NCI-H2107 (cell line): ENCODE measurements around the gene MKLN1.

ENCODE experiments used
- DNase-seq: peaks from one replicate; lab custom pipeline; 2025; lab: John Stamatoyannopoulos, UW

The MKLN1 gene

GRCh38 chr7:131466735-131467365 is 139.2 kb downstream of the MKLN1 start:
- DNase-seq, result no peak

DNA sequence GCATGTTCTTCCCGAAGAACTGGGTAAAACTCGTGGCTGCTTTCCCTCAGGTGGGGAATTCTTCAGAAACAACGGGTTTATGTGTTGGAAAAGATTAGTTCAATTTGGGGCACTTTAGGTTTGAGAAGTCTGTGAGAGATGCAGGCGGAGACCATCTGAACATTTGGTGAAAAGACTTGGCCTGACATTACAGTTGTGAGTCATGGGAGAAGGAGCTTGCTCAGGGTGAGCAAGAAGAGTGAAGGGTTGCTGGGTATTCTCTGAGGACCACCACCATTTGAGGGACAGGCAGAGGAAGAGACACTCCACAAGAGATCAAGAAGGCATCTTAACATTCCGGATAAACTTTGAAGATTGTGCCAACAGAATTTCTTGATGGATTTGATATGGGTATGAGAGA is 140.1 kb downstream of the MKLN1 start:
- DNase-seq, result no peak

DNA sequence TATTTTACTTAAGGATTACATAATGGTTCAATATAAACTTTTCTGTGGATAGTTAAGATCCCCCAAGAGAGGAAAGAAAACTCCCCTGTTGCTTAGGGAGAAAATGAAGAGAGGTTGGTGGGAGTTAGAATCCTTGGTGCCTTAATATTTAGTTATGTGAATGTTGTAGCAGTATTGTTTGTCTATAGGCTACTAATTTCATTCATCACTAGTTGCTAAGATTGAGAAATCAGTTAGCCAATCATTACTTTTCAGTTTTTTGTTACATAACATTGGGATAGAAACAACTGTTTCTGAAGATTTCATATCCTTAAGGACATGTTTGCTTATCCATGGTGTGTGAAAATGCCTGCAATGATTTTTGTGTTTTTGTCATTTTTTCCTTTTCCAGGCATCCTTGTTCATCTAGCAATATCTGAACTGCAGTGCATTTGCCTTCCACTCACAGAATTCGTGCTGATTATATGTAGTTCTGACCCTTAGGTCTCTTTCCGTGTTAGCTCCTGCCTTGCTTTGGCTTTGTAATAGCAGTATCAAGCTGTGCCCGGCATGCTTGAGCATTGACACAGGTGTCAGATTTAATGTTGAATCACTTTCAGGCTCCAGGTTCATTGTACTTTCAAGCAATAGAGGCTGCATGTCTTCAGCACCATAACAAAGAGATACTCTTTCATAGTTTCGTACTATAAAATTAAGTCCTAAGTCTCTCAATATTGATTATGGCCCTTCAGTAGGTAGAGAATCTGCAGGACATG is 143.8 kb downstream of the MKLN1 start:
- peak; percentile 55 for DNase-seq

GRCh38 chr7:131476740-131477139 is 149.1 kb downstream of the MKLN1 start:
- no peak for DNase-seq

DNA sequence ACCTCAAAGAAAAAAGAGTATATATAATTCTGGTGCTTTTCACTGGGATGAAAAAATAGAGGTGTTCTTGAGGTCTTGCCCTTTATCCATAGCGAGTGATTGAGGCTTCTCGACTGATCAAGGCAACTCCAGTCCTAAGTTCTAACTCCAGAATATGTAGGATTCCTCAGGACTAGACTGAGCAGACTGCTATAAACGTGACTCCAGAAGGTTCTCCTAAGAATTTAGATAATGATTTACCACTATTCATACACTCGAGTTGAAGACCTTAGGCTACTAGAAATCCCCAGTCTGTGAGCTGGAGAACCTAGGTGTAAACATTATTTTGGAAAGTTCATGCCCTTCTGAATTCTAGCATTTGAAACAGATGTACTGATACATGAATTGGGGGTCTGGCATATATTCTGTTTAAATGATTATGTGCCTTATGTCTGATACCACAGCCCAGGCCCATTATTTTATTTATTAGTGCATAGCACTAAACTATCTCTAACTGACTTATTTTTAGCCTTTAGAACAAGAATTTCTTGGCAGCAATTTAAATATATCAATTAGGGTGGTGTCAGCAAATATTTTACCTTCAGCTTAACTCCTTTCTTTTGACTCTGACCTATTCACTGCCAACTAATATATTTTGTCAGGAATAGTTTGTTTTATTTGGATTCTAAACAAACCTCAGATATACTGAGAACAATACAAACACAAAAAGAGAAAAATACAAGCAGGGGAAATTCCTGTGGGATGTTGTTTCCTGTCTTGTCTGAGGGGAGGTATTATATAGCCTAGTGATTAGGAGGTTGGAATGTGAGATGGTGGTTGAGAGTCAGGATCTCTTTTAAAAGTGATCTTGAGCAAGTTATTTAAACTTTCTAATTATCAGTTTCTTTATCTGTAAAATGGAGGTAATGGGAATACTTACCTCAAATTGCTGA is 153.0 kb downstream of the MKLN1 start:
- DNase-seq, result no peak

DNA sequence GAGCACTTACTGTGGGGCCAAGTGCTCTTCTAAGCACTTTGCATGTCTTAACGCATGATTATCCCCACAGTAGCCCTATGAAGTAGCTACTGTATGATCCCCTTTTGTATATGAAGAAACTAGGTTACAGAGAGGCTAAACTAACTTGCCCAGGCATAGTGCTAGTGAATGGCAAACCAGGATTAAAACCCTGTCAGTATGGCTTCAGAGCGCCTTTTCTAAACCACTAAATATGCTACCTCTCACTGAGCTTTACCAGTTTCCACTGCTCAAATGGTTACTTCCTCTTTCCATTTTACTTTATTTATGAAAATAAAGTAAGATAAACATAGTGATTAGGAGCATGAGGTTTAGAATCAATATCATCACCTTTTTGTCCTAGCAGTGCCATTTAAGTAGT is 155.1 kb downstream of the MKLN1 start:
- DNase-seq, result no peak

DNA sequence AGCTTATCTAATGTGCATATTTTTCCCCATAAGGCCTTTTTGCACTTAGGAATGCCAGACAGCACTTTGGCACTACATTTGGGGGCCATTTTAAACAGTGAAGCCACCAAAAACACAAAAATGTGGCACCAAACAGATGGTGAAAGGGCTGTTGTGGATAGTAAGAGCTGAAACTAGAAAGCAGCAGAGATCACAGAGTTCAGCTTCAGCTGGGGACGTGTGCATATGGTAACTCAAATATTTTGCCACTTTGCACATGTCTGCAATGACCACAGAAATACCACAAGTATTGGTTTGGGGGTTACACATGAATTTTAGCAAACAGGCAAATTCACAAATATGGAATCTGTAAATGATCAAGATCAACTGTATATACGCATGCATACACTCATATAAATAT is 155.9 kb downstream of the MKLN1 start:
- no peak for DNase-seq

GRCh38 chr7:131486346-131486745 is 158.7 kb downstream of the MKLN1 start:
- no peak for DNase-seq

GRCh38 chr7:131487217-131487616 is 159.5 kb downstream of the MKLN1 start:
- no peak for DNase-seq

DNA sequence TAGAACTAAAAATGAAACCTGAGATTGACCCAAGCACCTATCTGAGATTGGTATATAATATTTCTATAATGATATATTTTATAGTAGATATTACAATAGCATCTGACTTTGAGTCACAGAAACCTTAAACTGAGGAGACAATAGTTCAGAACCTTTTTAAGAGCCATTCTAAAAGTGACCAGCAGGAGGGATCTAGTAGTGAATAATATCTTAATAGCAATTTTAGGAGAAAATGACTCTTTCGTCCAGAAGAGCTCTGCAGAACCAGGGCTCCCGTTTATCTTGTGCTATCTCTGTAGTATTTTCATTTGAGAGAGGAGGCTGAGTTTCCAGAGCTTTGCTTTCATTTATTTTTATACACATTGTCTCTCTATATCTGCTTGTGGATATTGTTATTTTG is 160.7 kb downstream of the MKLN1 start:
- DNase-seq, result no peak

DNA sequence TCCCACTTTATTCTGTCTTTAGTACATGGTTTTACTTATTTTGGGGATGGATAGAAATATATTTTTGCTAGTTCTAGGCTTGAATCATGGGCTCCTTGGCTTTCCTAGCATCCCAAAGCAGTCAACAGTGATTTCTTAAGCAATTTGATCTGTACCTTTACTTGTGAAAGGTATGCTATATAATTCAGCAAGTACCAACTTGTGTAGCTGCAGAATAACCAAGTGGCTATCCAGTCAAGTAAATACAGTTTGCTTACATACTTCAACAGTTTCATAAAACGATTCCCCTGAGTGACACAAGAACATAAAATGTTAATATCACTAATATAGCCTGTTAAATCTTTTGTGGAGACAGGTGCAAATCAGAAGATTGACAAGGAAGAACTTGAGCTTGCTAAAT is 161.5 kb downstream of the MKLN1 start:
- no peak for DNase-seq

- no peak for DNase-seq
These were observed 162.2 kb downstream of the MKLN1 start for GRCh38 chr7:131489881-131490280.

DNA sequence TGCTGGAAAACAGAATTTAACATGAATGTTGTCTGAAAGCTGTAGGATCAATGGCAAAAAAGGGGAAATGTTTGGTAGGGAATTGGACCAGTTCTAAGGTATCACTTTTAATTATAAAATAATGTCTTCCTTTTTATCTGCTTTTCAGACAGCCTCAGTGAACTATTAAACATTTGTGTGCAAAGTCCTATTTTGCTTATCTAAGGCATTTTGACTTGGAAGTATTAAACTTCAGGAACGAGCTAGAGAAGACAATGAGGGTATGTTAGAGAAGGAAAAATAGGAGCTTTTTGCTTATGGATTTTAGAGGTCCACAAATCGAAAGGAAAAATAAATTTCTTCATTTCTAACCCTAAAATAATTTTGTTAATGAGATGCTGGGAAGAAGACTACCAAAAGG is 165.4 kb downstream of the MKLN1 start:
- no peak for DNase-seq

- no peak for DNase-seq
These were observed 165.9 kb downstream of the MKLN1 start for GRCh38 chr7:131493581-131493980.

GRCh38 chr7:131494182-131494581 is 166.5 kb downstream of the MKLN1 start:
- no peak for DNase-seq

DNA sequence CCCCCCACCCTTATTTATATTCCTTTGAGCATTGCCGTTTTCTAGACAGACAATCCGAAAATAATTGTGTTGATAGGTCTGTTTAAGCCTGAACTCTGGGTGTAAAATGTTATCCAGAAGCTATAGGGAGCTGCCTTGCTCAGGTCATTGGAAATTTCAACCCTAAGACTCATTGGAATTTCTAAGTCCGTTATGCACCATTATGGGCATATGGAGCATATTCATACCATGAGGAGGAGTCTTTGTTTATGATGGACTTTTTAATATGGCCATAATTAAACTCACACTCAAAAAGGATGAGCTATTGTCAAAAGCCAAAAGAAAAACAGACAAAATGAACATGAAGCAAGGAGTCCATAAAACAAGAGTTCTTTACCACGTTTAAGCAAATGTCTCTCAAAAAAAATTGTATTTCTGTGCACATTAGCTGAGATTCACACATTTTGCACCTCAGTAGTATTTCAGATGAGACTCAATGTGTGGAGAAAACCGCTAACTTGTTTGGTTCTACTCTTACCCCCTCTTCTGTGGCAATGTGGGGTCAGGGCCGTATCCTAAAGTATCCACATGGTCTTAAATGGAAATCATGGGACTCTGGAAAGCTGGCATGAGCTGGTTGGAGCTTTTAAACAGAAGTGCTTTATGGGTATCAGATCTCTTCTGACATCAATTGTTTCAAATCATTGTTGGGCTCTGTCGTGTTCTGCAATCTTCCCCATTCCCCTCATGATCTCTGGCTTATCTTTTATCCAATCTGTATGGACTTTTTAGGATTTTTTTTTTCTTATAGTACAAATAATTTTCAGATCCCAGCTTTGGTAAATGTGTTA is 168.2 kb downstream of the MKLN1 start:
- no peak for DNase-seq

DNA sequence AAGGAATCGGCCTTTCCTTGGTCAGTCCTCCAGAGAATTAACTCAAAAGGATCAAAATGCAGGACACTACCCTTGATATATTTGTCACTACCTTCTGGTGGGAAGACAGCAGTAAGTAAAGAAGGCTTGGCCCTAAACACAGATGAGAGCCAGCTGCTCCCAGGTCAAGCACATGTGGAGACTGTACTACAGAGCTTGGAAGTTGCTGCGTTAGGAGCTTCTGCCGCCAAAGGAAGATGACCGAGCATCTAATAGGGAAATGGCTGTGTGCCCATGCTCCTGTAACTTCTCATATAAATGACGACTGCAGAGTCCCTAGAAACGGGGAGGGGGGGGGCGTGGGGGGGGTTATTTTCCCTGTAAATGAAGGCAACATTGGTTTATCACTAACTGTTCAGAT is 169.8 kb downstream of the MKLN1 start:
- DNase-seq, result no peak

DNA sequence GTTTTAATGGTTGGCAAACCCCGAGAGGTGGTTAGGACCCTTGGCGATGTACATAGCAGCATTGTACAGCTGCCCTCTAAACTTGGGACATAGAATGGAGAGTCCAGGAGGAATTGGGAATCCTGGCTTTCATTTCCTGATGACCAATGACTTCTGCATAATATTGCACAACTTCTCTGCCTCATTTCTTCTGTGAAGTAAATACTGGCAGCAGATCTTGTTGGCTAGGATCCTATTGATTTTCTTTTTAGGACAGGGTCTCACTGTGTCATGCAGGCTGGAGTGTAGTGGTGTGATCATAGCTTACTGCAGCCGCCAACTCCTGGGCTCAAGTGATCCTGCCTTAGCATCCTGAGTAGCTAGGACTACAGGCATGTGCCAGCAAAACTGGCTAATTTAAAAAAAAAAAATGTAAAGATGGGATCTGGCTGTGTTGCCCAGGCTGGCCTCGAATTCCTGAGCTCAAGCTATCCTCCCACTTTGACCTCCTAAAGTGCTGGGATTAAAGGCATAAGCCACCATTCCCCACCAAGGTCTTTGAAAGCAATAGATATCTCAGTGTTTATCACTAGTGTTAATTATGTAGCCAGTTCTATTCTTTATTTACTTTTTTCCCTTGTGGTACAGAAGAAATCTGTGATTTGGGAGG is 170.7 kb downstream of the MKLN1 start:
- no peak for DNase-seq

GRCh38 chr7:131499801-131500200 is 172.1 kb downstream of the MKLN1 start:
- DNase-seq, result no peak

DNA sequence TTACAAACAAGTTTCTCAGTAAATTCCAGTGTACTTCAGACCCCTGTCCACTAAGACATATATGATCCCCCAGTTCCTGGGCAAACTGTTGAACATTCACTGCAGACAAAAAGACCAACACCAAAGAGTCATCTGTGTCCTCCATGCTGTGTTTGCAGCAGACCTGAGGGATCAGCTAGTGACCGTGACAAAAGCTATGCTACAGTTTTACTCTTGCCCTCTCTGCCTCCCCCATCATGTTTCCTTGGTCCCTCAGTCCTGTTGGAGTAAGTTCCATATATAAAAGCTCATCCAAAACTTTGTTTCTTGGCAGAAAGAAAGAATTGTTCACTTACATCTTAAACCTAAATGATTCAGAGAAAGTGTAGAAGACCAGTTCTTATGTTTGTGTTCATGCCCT is 172.7 kb downstream of the MKLN1 start:
- DNase-seq, result no peak

DNA sequence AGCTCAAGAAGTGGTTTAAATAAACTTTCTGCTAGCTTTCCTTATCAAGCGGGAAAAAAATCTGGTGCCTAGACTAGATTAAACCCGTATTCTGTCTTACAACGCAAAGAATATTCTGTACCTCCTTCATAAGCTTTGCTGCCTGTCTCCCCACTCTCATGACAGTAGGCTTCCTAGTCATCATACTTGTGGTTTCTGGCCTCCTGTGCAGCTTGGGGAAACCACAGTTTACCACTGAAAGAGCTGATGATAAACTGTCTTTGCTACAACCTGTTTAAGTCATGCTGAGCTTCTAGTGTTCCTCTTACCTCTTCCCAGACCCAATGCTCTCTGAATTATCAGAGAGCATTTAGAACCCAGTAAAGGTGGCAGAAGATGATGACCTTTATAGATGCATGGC is 173.7 kb downstream of the MKLN1 start:
- no peak for DNase-seq
